Ovary (tissue), 3 donors: ENCODE data around the gene PCSK2.

ENCODE experiments used
- CTCF ChIP-seq, 3 donors: fragments of 450-650 bp in 2 of 3; fragments of 200-600 bp in 1 of 3; IDR thresholded peaks; one replicate each; pipeline versions ENCODE4 v1.5.1 to v1.8.0; 2016 to 2022; ENCODE audit warnings: antibody characterized with exemption in 3 of 3, mild to moderate bottlenecking in 1 of 3
- POLR2A ChIP-seq: fragments of 450-650 bp; IDR thresholded peaks from one replicate; pipeline ENCODE4 v1.6.1; 2017; ENCODE audit warnings: antibody characterized with exemption, mild to moderate bottlenecking, moderate library complexity
- donor health status: DM: no; HTN: no; CAD: no.

DNA sequence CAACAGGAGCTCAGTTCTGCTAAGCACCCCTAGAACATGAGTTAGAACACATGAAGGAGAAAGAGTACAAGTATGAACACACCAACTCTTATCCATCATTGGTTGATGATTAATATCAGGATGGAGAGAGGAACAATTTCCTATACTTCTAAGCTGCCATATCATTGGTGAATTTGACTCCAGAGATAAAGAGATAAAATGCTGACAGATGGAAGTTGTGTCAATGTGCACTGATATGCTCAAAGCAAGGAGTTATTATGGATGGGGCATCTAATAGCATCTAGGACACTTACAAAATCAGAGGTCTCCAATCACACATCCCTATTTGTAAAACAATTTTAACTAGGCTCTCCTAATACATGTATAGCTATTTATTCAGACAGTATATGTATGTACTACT lies 159.0 kb downstream of the PCSK2 start:
- no peak for TF ChIP-seq CTCF (IDR thresholded peaks at IDR 0.05)
- TF ChIP-seq POLR2A = no peak
